ENCODE measurements around the gene ZBTB2. TPM values are rescaled to one million over a fixed set of nuclear protein-coding genes. Genes with fewer than 3 reads are reported as not detected.

ZBTB2 gene
- total and polyA plus RNA-seq, 2 experiments from 2014 or later, result 10.6 to 17.3 TPM

DNA sequence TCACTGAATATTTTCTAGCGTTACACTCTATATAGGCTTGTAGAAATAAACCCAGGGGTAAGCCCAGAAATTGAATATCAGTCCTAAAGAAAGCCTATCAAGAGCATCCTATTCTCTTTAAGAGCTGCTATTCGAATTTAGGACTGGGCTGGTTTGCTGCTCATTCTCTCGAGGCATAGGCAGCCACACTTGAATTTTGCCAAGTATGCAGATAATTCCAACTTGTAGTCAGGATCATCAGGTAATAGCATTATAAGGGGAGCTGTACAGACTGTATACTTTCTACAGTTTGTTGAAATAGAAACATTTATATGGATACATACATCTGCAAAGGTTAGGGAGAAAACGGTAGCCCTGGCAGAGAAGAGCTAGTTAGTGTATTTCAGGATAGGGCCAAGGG is 2.1 kb upstream of the ZBTB2 start:
- Histone ChIP-seq H2AFZ (no peak overlapping the region), H3K9me3 (ENCODE audit: low read depth) (no peaks in the 10 kb centered on the region), H3K27ac (peak overlapping the region; percentile 100), H3K27me3 (no peaks in the 10 kb centered on the region), H4K20me1 (ENCODE audit: insufficient read depth, poor library complexity, severe bottlenecking) (peaks cover 66% of the 10 kb centered on the region), H3K4me3 (peak overlapping the region; percentile 93), H3K79me2 (peaks cover 74% of the 10 kb centered on the region), H3K4me1 (ENCODE audit: insufficient read depth) (peaks cover 36% of the 10 kb centered on the region), H3K36me3 (replicated peaks; ENCODE audit: insufficient read depth, low read depth) (no peaks in the 10 kb centered on the region), H3K4me2 (peak overlapping the region; percentile 86), H3K9me2 (replicated peaks; ENCODE audit: insufficient read depth) (no peaks in the 10 kb centered on the region)
- no peak for TF ChIP-seq EZH2phosphoT487 (IDR thresholded peaks at IDR 0.05; ENCODE audit: low read depth, severe bottlenecking, unreplicated experiment)
- no peak for TF ChIP-seq EZH2 (IDR thresholded peaks at IDR 0.05; ENCODE audit: borderline replicate concordance)
- TF ChIP-seq CTCF (IDR thresholded peaks at IDR 0.05; ENCODE audit: poor library complexity), result no peak
- no peak for DNase-seq (ENCODE audit: low spot score)
- whole genome bisulfite sequencing (ENCODE audit: low lambda C conversion rate, missing lambda C conversion rate), result 82% methylated on average over 4 of the region's 4 CpGs

- Histone ChIP-seq H3K27me3 (no peaks in the 10 kb centered on the region), H3K9me3 (ENCODE audit: low read depth) (no peaks in the 10 kb centered on the region), H3K4me3 (peak overlapping the region; percentile 93), H3K27ac (peak overlapping the region; percentile 100), H4K20me1 (ENCODE audit: insufficient read depth, poor library complexity, severe bottlenecking) (peaks cover 56% of the 10 kb centered on the region), H3K36me3 (replicated peaks; ENCODE audit: insufficient read depth, low read depth) (no peaks in the 10 kb centered on the region), H3K9me2 (replicated peaks; ENCODE audit: insufficient read depth) (no peaks in the 10 kb centered on the region), H3K4me1 (ENCODE audit: insufficient read depth) (peaks cover 38% of the 10 kb centered on the region), H3K79me2 (peaks cover 74% of the 10 kb centered on the region), H3K4me2 (peak overlapping the region; percentile 86), H2AFZ (no peak overlapping the region)
- DNase-seq (ENCODE audit: low spot score), result no peak
- 8% methylated on average over 3 of the region's 3 CpGs for WGBS (ENCODE audit: low lambda C conversion rate, missing lambda C conversion rate)
- TF ChIP-seq EZH2phosphoT487 (IDR thresholded peaks at IDR 0.05; ENCODE audit: low read depth, severe bottlenecking, unreplicated experiment), result no peak
- no peak for TF ChIP-seq CTCF (IDR thresholded peaks at IDR 0.05; ENCODE audit: poor library complexity)
- no peak for TF ChIP-seq EZH2 (IDR thresholded peaks at IDR 0.05; ENCODE audit: borderline replicate concordance)
Measured at GRCh38 chr6:151392427-151392826, 1.1 kb upstream of the ZBTB2 start.

- DNase-seq (ENCODE audit: low spot score), result peak; percentile 88
- peaks cover 74% of the 10 kb centered on the region for H3K79me2 ChIP-seq
- H2AFZ ChIP-seq, result peak overlapping the region; percentile 49
- H3K4me3 ChIP-seq, result peak overlapping the region; percentile 93
- H4K20me1 ChIP-seq (ENCODE audit: insufficient read depth, poor library complexity, severe bottlenecking), result peaks cover 41% of the 10 kb centered on the region
- H3K4me1 ChIP-seq (ENCODE audit: insufficient read depth), result peaks cover 38% of the 10 kb centered on the region
- WGBS (ENCODE audit: low lambda C conversion rate, missing lambda C conversion rate), result 1% methylated on average over 15 of the region's 78 CpGs
- H3K27me3 ChIP-seq, result no peaks in the 10 kb centered on the region
- peak overlapping the region; percentile 100 for H3K27ac ChIP-seq
- H3K9me2 ChIP-seq (replicated peaks; ENCODE audit: insufficient read depth), result no peaks in the 10 kb centered on the region
- no peak for TF ChIP-seq CTCF (IDR thresholded peaks at IDR 0.05; ENCODE audit: poor library complexity)
- H3K9me3 ChIP-seq (ENCODE audit: low read depth), result no peaks in the 10 kb centered on the region
- H3K4me2 ChIP-seq, result peak overlapping the region; percentile 86
- H3K36me3 ChIP-seq (replicated peaks; ENCODE audit: insufficient read depth, low read depth), result no peaks in the 10 kb centered on the region
Measured at GRCh38 chr6:151390851-151391470, 398 bp downstream of the ZBTB2 start.

Data from hepatocyte (in vitro differentiated cells).